Fibroblast of lung (primary cell): ENCODE measurements around the gene DPT.

Source experiments
- CTCF ChIP-seq, 2 donors: IDR thresholded peaks in 1 of 2; conservative IDR thresholded peaks in 1 of 2; 1 replicate in 1 of 2; 2 replicates in 1 of 2; pipeline ENCODE4 v1.5.1; 2011 to 2012; ENCODE audit warnings: low read length in 2 of 2, control low read depth in 1 of 2, inconsistent platforms in 1 of 2, low read depth in 1 of 2, mild to moderate bottlenecking in 1 of 2
- EZH2 ChIP-seq: IDR thresholded peaks from 2 replicates; pipeline ENCODE4 v1.5.1; 2012; ENCODE audit warnings: low read length, control low read depth, mild to moderate bottlenecking; ENCODE audit errors: missing control alignments

- TF ChIP-seq CTCF (conservative IDR thresholded peaks at IDR 0.05 in 1 of 2, IDR thresholded peaks at IDR 0.05 in 1 of 2; ENCODE audit: low read depth in 1 of 2, low read length in 2 of 2): no peak
- TF ChIP-seq EZH2: no peak
Observed at GRCh38 chr1:168687816-168688215, 41.2 kb downstream of the DPT start.
